NCI-H2196 (cell line): ENCODE data around the gene RAB22A.
"Not testable (repeated sequence)": the region's sequence is repeated elsewhere in the genome, so short reads cannot be mapped to it uniquely, and the experiment has no call there.

ENCODE experiments used
- DNase-seq: peaks from one replicate; lab custom pipeline; 2025; ENCODE audit not compliant: unreplicated experiment; lab: John Stamatoyannopoulos, UW

Gene RAB22A

GRCh38 chr20:58407966-58408557, 98.5 kb downstream of the RAB22A start:
- DNase-seq: peak; percentile 13

- peak; percentile 56 for DNase-seq
Measured at GRCh38 chr20:58408603-58409246, 99.2 kb downstream of the RAB22A start.

GRCh38 chr20:58414216-58414615, 104.7 kb downstream of the RAB22A start:
- DNase-seq: not testable (repeated sequence)

GRCh38 chr20:58414786-58415185, 105.3 kb downstream of the RAB22A start:
- DNase-seq: not testable (repeated sequence)

GRCh38 chr20:58416057-58416456, 106.5 kb downstream of the RAB22A start:
- DNase-seq: no peak

- no peak for DNase-seq
Measured at GRCh38 chr20:58416835-58417234, 107.3 kb downstream of the RAB22A start.
